Transverse colon (tissue), 4 donors: ENCODE data around the gene DYRK1B.

Source experiments
- CTCF ChIP-seq, 5 experiments: fragments of 200-600 bp in 3 of 5; fragments of 450-650 bp in 2 of 5; sonication (generic) in 3 of 5; IDR thresholded peaks; 1 replicate in 2 of 5; 2 replicates in 3 of 5; pipeline ENCODE4 v1.5.1; 2016 to 2017; ENCODE audit warnings: antibody characterized with exemption in 5 of 5, inconsistent platforms in 3 of 5, mild to moderate bottlenecking in 2 of 5, moderate library complexity in 1 of 5
- POLR2A ChIP-seq: fragments of 450-650 bp; IDR thresholded peaks from one replicate; pipeline ENCODE4 v1.6.1; 2016; ENCODE audit warnings: antibody characterized with exemption, mild to moderate bottlenecking, moderate library complexity
- POLR2AphosphoS5 ChIP-seq, 3 donors: sonication (generic); formaldehyde crosslinking; IDR thresholded peaks; one replicate each; pipeline ENCODE4 v1.6.1; 2016; ENCODE audit warnings: antibody characterized with exemption in 3 of 3

GRCh38 chr19:39829702-39830275 is 4.2 kb downstream of the DYRK1B start:
- no peak for TF ChIP-seq CTCF (IDR thresholded peaks at IDR 0.05)
- TF ChIP-seq POLR2A, result no peak
- TF ChIP-seq POLR2AphosphoS5 (IDR thresholded peaks at IDR 0.05), result no peak
